Smooth muscle cell (in vitro differentiated cells): ENCODE results near the gene EHHADH. TPM values are rescaled to one million over a fixed set of nuclear protein-coding genes. Genes with fewer than 3 reads are reported as not detected.

Source experiments
- DNase-seq: peaks from one replicate; lab custom pipeline; 2025; ENCODE audit not compliant: unreplicated experiment; lab: John Stamatoyannopoulos, UW
- H2AFZ ChIP-seq: fragments of 200-600 bp; sonication (generic); 2 replicates; pipeline ENCODE4 v1.6.0; 2016; ENCODE audit warnings: antibody characterized with exemption, low read depth, mild to moderate bottlenecking
- H3F3A ChIP-seq: fragments of 200-600 bp; sonication (generic); 2 replicates; pipeline ENCODE4 v1.6.0; 2017; ENCODE audit warnings: antibody characterized with exemption, low read depth
- H3K27ac ChIP-seq: fragments of 200-600 bp; sonication (generic); 2 replicates; pipeline ENCODE4 v1.5.1; 2016; ENCODE audit warnings: low read depth, mild to moderate bottlenecking
- H3K27me3 ChIP-seq: fragments of 200-600 bp; sonication (generic); 2 replicates; pipeline ENCODE4 v1.6.1; 2016; ENCODE audit warnings: low read depth, mild to moderate bottlenecking
- H3K36me3 ChIP-seq: fragments of 200-600 bp; sonication (generic); 2 replicates; pipeline ENCODE4 v1.5.1; 2016; ENCODE audit warnings: low read depth
- H3K4me1 ChIP-seq: fragments of 200-600 bp; sonication (generic); 2 replicates; pipeline ENCODE4 v1.5.1; 2016; ENCODE audit warnings: low read depth
- H3K4me2 ChIP-seq: fragments of 200-600 bp; sonication (generic); 2 replicates; pipeline ENCODE4 v1.6.0; 2016; ENCODE audit warnings: mild to moderate bottlenecking
- H3K4me3 ChIP-seq: fragments of 200-600 bp; sonication (generic); 2 replicates; pipeline ENCODE4 v1.5.1; 2016; ENCODE audit warnings: mild to moderate bottlenecking
- H3K79me2 ChIP-seq: fragments of 200-600 bp; sonication (generic); 2 replicates; pipeline ENCODE4 v1.6.0; 2016; ENCODE audit warnings: low read depth, mild to moderate bottlenecking
- H3K9ac ChIP-seq: fragments of 200-600 bp; sonication (generic); 2 replicates; pipeline ENCODE4 v1.6.0; 2016; ENCODE audit warnings: low read depth
- H3K9me3 ChIP-seq: fragments of 200-600 bp; sonication (generic); replicated peaks from 2 replicates; pipeline ENCODE4 v1.5.1; 2016; ENCODE audit warnings: low read depth
- H4K20me1 ChIP-seq: fragments of 200-600 bp; sonication (generic); 2 replicates; pipeline ENCODE4 v1.6.0; 2016; ENCODE audit warnings: low read depth
- CTCF ChIP-seq: fragments of 200-600 bp; sonication (generic); IDR thresholded peaks from 2 replicates; pipeline ENCODE4 v1.5.1; 2017; ENCODE audit warnings: borderline replicate concordance, mild to moderate bottlenecking, antibody characterized with exemption; ENCODE audit not compliant: insufficient read depth, poor library complexity, severe bottlenecking
- WGBS: methylation state at CpG from one replicate; pipeline ENCODE4 v1.1.7; 2016; ENCODE audit warnings: low lambda C conversion rate; 5-methylcytosine and 5-hydroxymethylcytosine counted together
- polyA plus RNA-seq: library from polyadenylated mRNA; unstranded; fragments of >200 nt; fragmentation: Nextera tagmentation; extraction: Ambion mirVana; gene quantifications from 2 replicates; pipeline ENCODE4 v1.2.1, GENCODE V29; 2016
- total RNA-seq: library from RNA; depleted of rRNA; stranded (reverse); fragments of >200 nt; gene quantifications from 2 replicates; pipeline ENCODE4 v1.2.3, GENCODE V29; 2014

EHHADH gene
- total and polyA plus RNA-seq, 2 experiments from 2014 or later, result 2.7 to 2.9 TPM

- TF ChIP-seq CTCF, result no peak
- no peaks in the 10 kb centered on the region for H3F3A ChIP-seq
- H2AFZ ChIP-seq, result no peak overlapping the region
- 58% methylated on average over 2 of the region's 2 CpGs for WGBS
- H3K9me3 ChIP-seq, result no peaks in the 10 kb centered on the region
- H3K4me2 ChIP-seq, result no peak overlapping the region
- no peak overlapping the region for H3K9ac ChIP-seq
- H3K79me2 ChIP-seq, result no peaks in the 10 kb centered on the region
- no peaks in the 10 kb centered on the region for H4K20me1 ChIP-seq
- H3K27me3 ChIP-seq, result peaks cover 27% of the 10 kb centered on the region
- H3K27ac ChIP-seq, result no peak overlapping the region
- DNase-seq, result no peak
- H3K4me3 ChIP-seq, result no peak overlapping the region
- no peaks in the 10 kb centered on the region for H3K36me3 ChIP-seq
- H3K4me1 ChIP-seq, result no peaks in the 10 kb centered on the region
These were observed 14.5 kb upstream of the EHHADH start for GRCh38 chr3:185268194-185268962.

DNA sequence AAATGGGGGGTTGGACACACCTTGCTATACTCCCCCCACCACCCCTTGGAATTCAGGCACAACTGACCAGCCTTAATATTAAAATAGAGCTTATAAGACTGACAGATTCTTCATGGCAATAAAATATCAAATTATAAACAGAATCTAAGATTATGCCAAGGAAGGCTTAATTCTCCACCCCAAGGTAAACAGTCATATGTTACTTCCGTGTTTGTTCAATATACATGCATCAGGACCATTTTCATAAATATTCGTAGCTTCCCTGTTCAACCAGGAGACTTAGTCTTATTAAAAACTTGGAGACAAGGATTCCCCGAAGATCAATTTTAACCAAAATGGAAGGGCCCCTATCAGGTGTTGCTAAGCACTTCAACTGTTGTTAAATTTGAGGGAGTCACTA lies 13.3 kb upstream of the EHHADH start:
- Histone ChIP-seq H3K27ac (no peak overlapping the region), H3K27me3 (peaks cover 17% of the 10 kb centered on the region), H3F3A (no peaks in the 10 kb centered on the region), H3K4me2 (no peak overlapping the region), H3K9me3 (no peaks in the 10 kb centered on the region), H3K36me3 (no peaks in the 10 kb centered on the region), H3K9ac (no peak overlapping the region), H2AFZ (no peak overlapping the region), H3K4me3 (no peak overlapping the region), H3K4me1 (no peaks in the 10 kb centered on the region), H3K79me2 (no peaks in the 10 kb centered on the region), H4K20me1 (no peaks in the 10 kb centered on the region)
- 91% methylated on average over 3 of the region's 3 CpGs for WGBS
- DNase-seq, result no peak
- no peak for TF ChIP-seq CTCF

DNA sequence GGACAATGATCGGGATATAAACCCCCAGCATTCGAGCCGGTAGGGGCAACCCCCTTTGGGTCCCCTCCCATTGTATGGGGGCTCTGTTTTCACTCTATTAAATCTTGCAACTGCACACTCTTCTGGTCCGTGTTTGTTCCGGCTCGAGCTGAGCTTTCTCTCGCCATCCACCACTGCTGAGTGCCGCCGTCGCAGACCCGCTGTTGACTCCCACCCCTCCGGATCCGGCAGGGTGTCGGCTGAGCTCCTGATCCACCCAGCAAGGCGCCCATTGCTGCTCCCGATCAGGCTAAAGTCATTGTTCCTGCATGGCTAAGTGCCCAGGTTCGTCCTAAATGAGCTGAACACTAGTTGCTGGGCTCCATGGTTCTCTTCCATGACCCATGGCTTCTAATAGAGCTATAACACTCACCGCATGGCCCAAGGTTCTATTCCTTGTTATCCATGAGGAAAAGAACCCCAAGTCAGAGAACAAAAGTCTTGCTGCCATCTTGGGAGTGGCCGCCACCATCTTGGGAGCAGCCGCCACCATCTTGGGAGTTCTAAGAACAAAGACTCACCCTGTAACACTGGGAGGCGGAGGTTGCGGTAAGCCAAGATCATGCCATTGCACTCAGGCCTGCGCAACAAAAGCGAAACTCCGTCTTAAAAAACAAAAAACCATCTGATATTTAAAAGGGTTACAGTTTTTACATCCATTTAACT lies 11.2 kb upstream of the EHHADH start:
- no peak for DNase-seq
- TF ChIP-seq CTCF, result no peak
- H3K79me2 ChIP-seq, result no peaks in the 10 kb centered on the region
- no peaks in the 10 kb centered on the region for H3K36me3 ChIP-seq
- H3K9ac ChIP-seq, result no peak overlapping the region
- H2AFZ ChIP-seq, result no peak overlapping the region
- WGBS, result 96% methylated on average over 25 of the region's 25 CpGs
- H3K9me3 ChIP-seq, result no peaks in the 10 kb centered on the region
- H3K4me3 ChIP-seq, result no peak overlapping the region
- no peak overlapping the region for H3K27ac ChIP-seq
- peaks cover under 1% of the 10 kb centered on the region for H3K27me3 ChIP-seq
- no peaks in the 10 kb centered on the region for H4K20me1 ChIP-seq
- H3F3A ChIP-seq, result no peaks in the 10 kb centered on the region
- no peak overlapping the region for H3K4me2 ChIP-seq
- H3K4me1 ChIP-seq, result no peaks in the 10 kb centered on the region
